Gastrocnemius medialis (tissue), 4 donors: ENCODE results near the gene CORO6. TPM values are rescaled to one million over a fixed set of nuclear protein-coding genes. Genes with fewer than 3 reads are reported as not detected.

ENCODE experiments used
- ATAC-seq, 2 donors: fragments of 150-250 bp; one replicate each; pipeline ENCODE4 v1.9.1; 2016
- DNase-seq, 2 donors: peaks; one replicate each; pipeline ENCODE4 v3.0.0-alpha.2; 2019
- H3K27ac ChIP-seq, 4 donors: fragments of 200-600 bp; sonication (generic); 1 replicate in 1 of 4; 2 replicates in 3 of 4; pipeline ENCODE4 v1.5.1; 2016 to 2018; ENCODE audit warnings: mild to moderate bottlenecking in 2 of 4, moderate library complexity in 1 of 4
- H3K27me3 ChIP-seq, 3 donors: fragments of 200-600 bp; sonication (generic) in 2 of 3; 1 replicate in 1 of 3; 2 replicates in 2 of 3; pipeline versions ENCODE4 v1.5.1 to v1.6.0; 2016 to 2019; ENCODE audit warnings: mild to moderate bottlenecking in 1 of 3, moderate library complexity in 1 of 3
- H3K36me3 ChIP-seq, 2 donors: fragments of 200-600 bp; sonication (generic) in 1 of 2; one replicate each; pipeline ENCODE4 v1.5.1; 2017 to 2018
- H3K4me1 ChIP-seq, 2 donors: fragments of 200-600 bp; sonication (generic) in 1 of 2; one replicate each; pipeline ENCODE4 v1.5.1; 2016 to 2017; ENCODE audit warnings: mild to moderate bottlenecking in 2 of 2
- H3K4me3 ChIP-seq, 4 donors: fragments of 200-600 bp; sonication (generic) in 3 of 4; 1 replicate in 1 of 4; 2 replicates in 3 of 4; pipeline ENCODE4 v1.5.1; 2016 to 2019; ENCODE audit warnings: mild to moderate bottlenecking in 2 of 4
- H3K9me3 ChIP-seq, 3 donors: fragments of 200-600 bp; sonication (generic) in 2 of 3; 1 replicate in 1 of 3; 2 replicates in 2 of 3; pipeline ENCODE4 v1.5.1; 2016 to 2019
- POLR2A ChIP-seq, 2 donors: fragments of 450-650 bp; IDR thresholded peaks; one replicate each; pipeline ENCODE4 v1.6.1; 2017; ENCODE audit warnings: antibody characterized with exemption in 2 of 2, mild to moderate bottlenecking in 2 of 2, moderate library complexity in 2 of 2
- in situ Hi-C, 4 donors: fragments of 200-750 bp; cut with MboI; loops; one replicate each; pipeline versions ENCODE4 v1.15.0 to v1.8.0; 2017; ENCODE audit warnings: low sequenced_read_pairs in 4 of 4
- intact Hi-C: fragments of 100-400 bp; cut with DNase I; formaldehyde crosslinking; loops from one replicate; pipeline ENCODE4 v1.15.1; 2023; ENCODE audit warnings: low total_unique reads
- total RNA-seq, 4 donors: library from RNA; depleted of rRNA; stranded (reverse); fragments of >200 nt; gene quantifications; one replicate each; pipeline versions ENCODE4 v1.1.0 to v1.2.3, GENCODE V29; 2016
- TF ChIP-seq, protein P1 (sequence below), 5 experiments: fragments of 450-650 bp in 3 of 5; fragments of 200-600 bp in 2 of 5; sonication (generic) in 2 of 5; IDR thresholded peaks in 4 of 5; conservative IDR thresholded peaks in 1 of 5; 1 replicate in 4 of 5; 2 replicates in 1 of 5; pipeline ENCODE4 v1.5.1; 2016 to 2019; ENCODE audit warnings: antibody characterized with exemption in 5 of 5, mild to moderate bottlenecking in 3 of 5, moderate library complexity in 3 of 5

Gene CORO6
- total RNA-seq, 4 donors from 2014 or later: 409 to 694 (median 563) TPM

DNA sequence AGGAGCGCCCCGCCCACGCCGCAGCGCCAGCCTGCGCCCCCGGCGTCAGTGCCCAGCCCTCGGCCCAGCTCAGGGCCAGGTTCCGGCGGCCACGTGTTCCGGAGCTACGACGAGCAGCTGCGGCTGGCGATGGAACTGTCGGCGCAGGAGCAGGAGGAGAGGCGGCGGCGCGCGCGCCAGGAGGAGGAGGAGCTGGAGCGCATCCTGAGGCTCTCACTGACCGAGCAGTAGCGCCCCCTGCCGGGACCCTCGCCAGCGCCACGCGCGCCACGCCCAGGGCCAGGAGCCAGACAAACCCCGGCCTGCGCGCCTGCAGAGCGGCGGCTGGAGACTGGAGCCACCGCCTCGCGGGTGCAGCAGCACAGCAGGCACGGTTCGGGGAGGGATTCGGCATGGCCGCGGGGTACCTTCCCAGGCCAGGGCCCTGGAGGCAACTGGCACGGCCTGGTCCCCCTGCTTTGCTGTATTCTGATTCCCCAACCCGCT, 9.3 kb downstream of the CORO6 start:
- Histone ChIP-seq H3K4me1 (peaks cover 47 to 56% of the 10 kb centered on the region in 2 donors), H3K27ac (peak overlapping the region; percentile 98 to 100 (median 99)), H3K36me3 (peaks cover 0 to 4% of the 10 kb centered on the region in 2 donors), H3K9me3 (no peaks in the 10 kb centered on the region), H3K27me3 (no peaks in the 10 kb centered on the region), H3K4me3 (peak overlapping the region; percentile 20 to 54 (median 41))
- intact Hi-C loops (loop anchor here (1.0 to 2.0 kb wide), 2 partner anchors 23 to 33 kb away; no protein-coding TSS in a partner anchor), in situ Hi-C loops (loop anchor here in 3 of 4 donors (25.0 kb wide), 2 partner anchors 299 to 324 kb away; partner anchors contain the start of genes EFCAB5 (in 2 of the 3) and SSH2 (in 2 of the 3))
- DNase-seq (peak; percentile 88 to 95), ATAC-seq (peak; percentile 55 to 60)
- TF ChIP-seq POLR2A (IDR thresholded peaks at IDR 0.05): peak; percentile 15 to 53
- TF ChIP-seq, protein P1, sequence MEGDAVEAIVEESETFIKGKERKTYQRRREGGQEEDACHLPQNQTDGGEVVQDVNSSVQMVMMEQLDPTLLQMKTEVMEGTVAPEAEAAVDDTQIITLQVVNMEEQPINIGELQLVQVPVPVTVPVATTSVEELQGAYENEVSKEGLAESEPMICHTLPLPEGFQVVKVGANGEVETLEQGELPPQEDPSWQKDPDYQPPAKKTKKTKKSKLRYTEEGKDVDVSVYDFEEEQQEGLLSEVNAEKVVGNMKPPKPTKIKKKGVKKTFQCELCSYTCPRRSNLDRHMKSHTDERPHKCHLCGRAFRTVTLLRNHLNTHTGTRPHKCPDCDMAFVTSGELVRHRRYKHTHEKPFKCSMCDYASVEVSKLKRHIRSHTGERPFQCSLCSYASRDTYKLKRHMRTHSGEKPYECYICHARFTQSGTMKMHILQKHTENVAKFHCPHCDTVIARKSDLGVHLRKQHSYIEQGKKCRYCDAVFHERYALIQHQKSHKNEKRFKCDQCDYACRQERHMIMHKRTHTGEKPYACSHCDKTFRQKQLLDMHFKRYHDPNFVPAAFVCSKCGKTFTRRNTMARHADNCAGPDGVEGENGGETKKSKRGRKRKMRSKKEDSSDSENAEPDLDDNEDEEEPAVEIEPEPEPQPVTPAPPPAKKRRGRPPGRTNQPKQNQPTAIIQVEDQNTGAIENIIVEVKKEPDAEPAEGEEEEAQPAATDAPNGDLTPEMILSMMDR (IDR thresholded peaks at IDR 0.05 in 4 of 5, conservative IDR thresholded peaks at IDR 0.05 in 1 of 5): peak; percentile 82 to 94 (median 87)

DNA sequence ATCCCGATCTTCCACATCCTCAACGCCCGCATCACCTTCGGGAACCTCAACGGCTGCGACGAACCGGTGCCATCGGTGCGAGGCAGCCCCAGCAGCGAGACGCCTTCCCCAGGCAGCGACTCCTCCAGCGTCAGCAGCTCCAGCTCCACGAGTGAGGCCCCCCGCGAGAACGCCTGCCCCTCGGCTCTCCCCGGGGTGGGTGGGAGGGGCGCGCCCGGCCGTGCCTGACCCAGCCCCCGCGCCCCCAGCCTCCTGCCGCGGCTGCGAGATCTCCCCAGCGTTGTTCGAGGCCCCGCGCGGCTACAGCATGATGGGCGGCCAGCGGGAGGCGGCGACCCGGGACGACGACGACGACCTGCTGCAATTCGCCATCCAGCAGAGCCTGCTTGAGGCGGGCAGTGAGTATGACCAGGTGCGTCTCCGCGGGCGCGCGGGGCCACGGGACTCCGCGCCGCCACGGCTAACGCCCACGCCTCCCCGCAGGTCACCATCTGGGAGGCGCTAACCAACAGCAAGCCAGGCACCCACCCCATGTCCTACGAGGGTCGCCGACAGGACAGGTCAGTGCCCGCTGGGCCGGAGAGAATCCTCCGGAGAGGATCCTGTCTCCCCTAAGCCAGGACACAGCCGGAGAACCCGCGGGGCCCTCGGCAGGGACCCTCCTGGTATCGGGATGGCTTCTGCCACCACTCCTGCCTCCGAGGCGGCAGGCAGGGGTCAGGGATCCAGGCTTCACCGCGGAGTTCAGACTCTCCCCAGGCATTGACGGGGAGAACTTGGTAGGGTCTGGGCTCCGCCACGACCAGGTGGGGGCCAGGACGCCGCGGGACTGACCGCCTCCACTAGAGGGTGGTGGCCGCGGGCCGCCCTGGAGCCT, 10.1 kb downstream of the CORO6 start:
- in situ Hi-C loops: loop anchor here in 3 of 4 donors (25.0 kb wide), 2 partner anchors 300 to 325 kb away; partner anchors contain the start of genes EFCAB5 (in 2 of the 3) and SSH2 (in 2 of the 3)
- no peak for TF ChIP-seq POLR2A (IDR thresholded peaks at IDR 0.05)
- TF ChIP-seq, protein P1 (IDR thresholded peaks at IDR 0.05 in 4 of 5, conservative IDR thresholded peaks at IDR 0.05 in 1 of 5): no peak
- intact Hi-C loops: loop anchor here (1.0 to 2.0 kb wide), 2 partner anchors 22 to 32 kb away; no protein-coding TSS in a partner anchor
- DNase-seq (peak in 1 of 2 donors; percentile 1), ATAC-seq (peak; percentile 1)
- H3K4me3 ChIP-seq: peak overlapping the region in 3 of 4 donors; percentile 20 to 54 (median 44)
- H3K4me1 ChIP-seq: peaks cover 40 to 48% of the 10 kb centered on the region in 2 donors
- peak overlapping the region; percentile 98 to 100 (median 99) for H3K27ac ChIP-seq
- H3K36me3 ChIP-seq: peaks cover 0 to 4% of the 10 kb centered on the region in 2 donors
- no peaks in the 10 kb centered on the region for H3K27me3 ChIP-seq
- H3K9me3 ChIP-seq: no peaks in the 10 kb centered on the region

DNA sequence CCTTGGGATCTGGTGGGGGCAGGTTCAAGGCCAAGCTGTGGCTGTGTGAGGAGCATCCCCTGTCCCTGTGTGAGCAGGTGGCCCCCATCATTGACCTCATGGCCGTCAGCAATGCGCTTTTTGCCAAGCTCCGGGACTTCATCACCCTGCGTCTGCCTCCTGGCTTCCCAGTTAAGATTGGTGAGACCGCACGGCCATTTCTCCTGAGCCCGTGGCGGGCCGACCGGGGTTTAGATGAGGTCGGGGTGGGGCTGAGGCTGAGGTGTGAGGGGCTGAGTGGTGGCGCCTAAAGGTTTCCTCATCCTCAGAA, 10.7 kb downstream of the CORO6 start:
- TF ChIP-seq, protein P1 (IDR thresholded peaks at IDR 0.05 in 4 of 5, conservative IDR thresholded peaks at IDR 0.05 in 1 of 5): no peak
- no peak for TF ChIP-seq POLR2A (IDR thresholded peaks at IDR 0.05)
- Histone ChIP-seq H3K36me3 (peaks cover 0 to 4% of the 10 kb centered on the region in 2 donors), H3K27ac (no peak overlapping the region), H3K9me3 (no peaks in the 10 kb centered on the region), H3K27me3 (no peaks in the 10 kb centered on the region), H3K4me3 (no peak overlapping the region), H3K4me1 (peaks cover 34 to 42% of the 10 kb centered on the region in 2 donors)
- intact Hi-C loops (loop anchor here (2.0 kb wide), 1 partner anchor 21 kb away; no protein-coding TSS in a partner anchor), in situ Hi-C loops (loop anchor here in 3 of 4 donors (25.0 kb wide), 2 partner anchors 300 to 325 kb away; partner anchors contain the start of genes EFCAB5 (in 2 of the 3) and SSH2 (in 2 of the 3))
- no peak for ATAC-seq
- DNase-seq: no peak

DNA sequence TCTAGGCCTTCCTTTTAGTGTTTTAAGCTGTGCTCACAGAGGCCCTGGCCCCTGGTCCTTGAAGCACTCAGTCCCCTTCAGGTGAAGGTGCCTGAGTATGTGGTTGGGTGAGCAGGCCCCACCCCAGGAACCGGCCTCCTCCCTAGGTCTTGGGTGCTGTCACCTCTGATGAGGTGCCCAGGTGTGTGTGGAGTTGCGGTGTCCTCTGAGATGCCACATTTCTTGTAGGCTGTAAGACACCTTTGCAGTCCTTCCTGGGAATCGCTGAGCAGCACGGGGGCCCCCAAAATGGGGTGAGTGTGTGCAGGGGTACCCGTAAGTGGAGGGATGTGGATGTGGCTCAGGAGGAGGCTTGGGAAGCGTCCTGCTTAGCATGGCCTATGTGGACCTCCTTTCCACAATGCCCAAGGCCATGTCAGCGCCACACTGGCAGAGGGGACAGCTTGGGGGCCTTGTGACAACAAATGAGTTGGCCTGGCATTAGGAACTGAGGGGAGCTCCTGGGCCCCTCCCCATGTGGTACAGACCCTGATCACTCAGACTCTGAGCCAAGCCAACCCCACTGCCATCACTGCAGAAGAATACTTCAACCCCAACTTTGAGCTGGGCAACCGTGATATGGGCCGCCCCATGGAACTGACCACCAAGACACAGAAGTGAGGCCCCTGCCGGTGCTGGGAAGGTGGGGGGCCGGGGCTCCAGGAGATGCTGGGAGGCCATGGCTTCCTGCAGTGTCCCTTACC, 11.2 kb downstream of the CORO6 start:
- TF ChIP-seq POLR2A (IDR thresholded peaks at IDR 0.05): no peak
- TF ChIP-seq, protein P1 (IDR thresholded peaks at IDR 0.05 in 4 of 5, conservative IDR thresholded peaks at IDR 0.05 in 1 of 5): no peak
- Histone ChIP-seq H3K9me3 (no peaks in the 10 kb centered on the region), H3K27me3 (no peaks in the 10 kb centered on the region), H3K27ac (no peak overlapping the region), H3K4me3 (no peak overlapping the region), H3K36me3 (peaks cover 0 to 4% of the 10 kb centered on the region in 2 donors), H3K4me1 (peaks cover 29 to 37% of the 10 kb centered on the region in 2 donors)
- no peak for ATAC-seq
- intact Hi-C loops (loop anchor here (2.0 kb wide), 1 partner anchor 21 kb away; no protein-coding TSS in a partner anchor), in situ Hi-C loops (loop anchor here in 3 of 4 donors (25.0 kb wide), 2 partner anchors 301 to 326 kb away; partner anchors contain the start of genes EFCAB5 (in 2 of the 3) and SSH2 (in 2 of the 3))
- no peak for DNase-seq
